K562 (cell line): ENCODE results near the gene TNNT2. TPM values are rescaled to one million over a fixed set of nuclear protein-coding genes. Genes with fewer than 3 reads are reported as not detected.

ENCODE experiments used
- GABPB1 ChIP-seq: sonication (generic); formaldehyde crosslinking; IDR thresholded peaks from 2 replicates; pipeline ENCODE4 v1.8.0; 2022; ENCODE audit warnings: mild to moderate bottlenecking, missing genetic modification reagents
- NCOR1 ChIP-seq: fragments of 450-650 bp; IDR thresholded peaks from 2 replicates; pipeline ENCODE4 v1.6.1; 2016; ENCODE audit warnings: mild to moderate bottlenecking, moderate library complexity
- TAF1 ChIP-seq: IDR thresholded peaks from 2 replicates; pipeline ENCODE4 v1.6.1; 2011; ENCODE audit warnings: mild to moderate bottlenecking, low read length, moderate library complexity; ENCODE audit not compliant: insufficient read depth, control insufficient read depth, severe bottlenecking; ENCODE audit errors: extremely low read depth
- polyA plus RNA-seq, 8 experiments: library from polyadenylated mRNA; depleted of rRNA in 4 of 8; stranded (reverse) in 5 of 8; unstranded in 3 of 8; fragments of >200 nt; fragmentation: Nextera tagmentation in 2 of 8; fragmentation: Illumina TruSeq in 1 of 8; extraction: Ambion mirVana in 2 of 8; extraction: Trizol in 1 of 8; gene quantifications; 2 replicates each; pipeline versions ENCODE4 v1.2.1 to v1.2.3, GENCODE V29; 2011 to 2014; ENCODE audit warnings: inconsistent platforms in 1 of 8, missing spikeins in 1 of 8
- total RNA-seq, 7 experiments: library from RNA; depleted of rRNA in 6 of 7; stranded (reverse); fragments of >200 nt in 6 of 7; fragmentation: Illumina TruSeq in 2 of 7; extraction: Trizol in 2 of 7; gene quantifications; 2 replicates each; pipeline versions ENCODE4 v1.2.1 to v1.2.3, GENCODE V29; 2011 to 2021; ENCODE audit warnings: low replicate concordance in 1 of 7
- TF ChIP-seq, protein P1 (sequence below), 3 experiments: fragments of 200-800 bp in 1 of 3; fragments of 250-450 bp in 1 of 3; fragments of 450-650 bp in 1 of 3; sonication (Bioruptor Pico) in 1 of 3; sonication (Bioruptor generic) in 1 of 3; formaldehyde crosslinking in 1 of 3; IDR thresholded peaks; 2 replicates each; pipeline versions ENCODE4 v1.6.1 to v1.8.0; 2016 to 2022; ENCODE audit warnings: mild to moderate bottlenecking in 2 of 3, missing genetic modification characterization in 2 of 3, missing compliant biosample characterization in 1 of 3, moderate library complexity in 1 of 3
- TF ChIP-seq, protein P2 (sequence below): fragments of 450-650 bp; formaldehyde crosslinking; IDR thresholded peaks from 2 replicates; pipeline ENCODE4 v1.4.0; 2020; ENCODE audit warnings: mild to moderate bottlenecking, moderate library complexity
- TF ChIP-seq, protein P3 (sequence below), 2 experiments: IDR thresholded peaks in 1 of 2; conservative IDR thresholded peaks in 1 of 2; 2 replicates each; pipeline ENCODE4 v1.6.1; 2016; ENCODE audit warnings: low read depth in 2 of 2, mild to moderate bottlenecking in 1 of 2, missing compliant biosample characterization in 1 of 2, missing genetic modification characterization in 1 of 2, moderate library complexity in 1 of 2
- TF ChIP-seq, protein P4 (sequence below): IDR thresholded peaks from 2 replicates; pipeline ENCODE4 v1.6.1; 2011; ENCODE audit warnings: borderline replicate concordance, low read depth, mild to moderate bottlenecking, moderate library complexity, low read length; ENCODE audit not compliant: insufficient read depth, poor library complexity, severe bottlenecking

TNNT2 gene
- total and polyA plus RNA-seq, 9 of the 15 experiments (the other 6 are each of a cell fraction or from before 2014, with no cell fraction given), result not detected

DNA sequence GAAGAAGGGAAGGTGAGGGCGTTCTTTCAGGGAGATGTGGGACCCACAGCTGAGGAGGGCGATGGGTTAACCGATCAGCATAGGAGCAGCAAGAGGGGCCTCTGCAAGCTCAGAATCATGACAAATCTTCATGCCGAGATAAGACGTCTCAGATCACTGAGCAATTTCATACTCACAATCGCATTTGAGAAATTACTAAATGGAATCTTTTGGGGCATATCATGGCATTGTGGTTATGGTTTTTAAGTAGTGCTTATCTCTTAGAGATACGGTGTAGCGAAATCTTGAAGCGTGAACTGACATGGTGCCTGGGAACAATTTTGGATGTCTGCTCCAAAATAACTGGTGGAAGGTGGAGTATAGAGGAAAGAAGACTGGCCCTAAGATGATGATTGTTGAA, 6.2 kb downstream of the TNNT2 start (continued):
- TF ChIP-seq TAF1, result no peak
- TF ChIP-seq, protein P1, sequence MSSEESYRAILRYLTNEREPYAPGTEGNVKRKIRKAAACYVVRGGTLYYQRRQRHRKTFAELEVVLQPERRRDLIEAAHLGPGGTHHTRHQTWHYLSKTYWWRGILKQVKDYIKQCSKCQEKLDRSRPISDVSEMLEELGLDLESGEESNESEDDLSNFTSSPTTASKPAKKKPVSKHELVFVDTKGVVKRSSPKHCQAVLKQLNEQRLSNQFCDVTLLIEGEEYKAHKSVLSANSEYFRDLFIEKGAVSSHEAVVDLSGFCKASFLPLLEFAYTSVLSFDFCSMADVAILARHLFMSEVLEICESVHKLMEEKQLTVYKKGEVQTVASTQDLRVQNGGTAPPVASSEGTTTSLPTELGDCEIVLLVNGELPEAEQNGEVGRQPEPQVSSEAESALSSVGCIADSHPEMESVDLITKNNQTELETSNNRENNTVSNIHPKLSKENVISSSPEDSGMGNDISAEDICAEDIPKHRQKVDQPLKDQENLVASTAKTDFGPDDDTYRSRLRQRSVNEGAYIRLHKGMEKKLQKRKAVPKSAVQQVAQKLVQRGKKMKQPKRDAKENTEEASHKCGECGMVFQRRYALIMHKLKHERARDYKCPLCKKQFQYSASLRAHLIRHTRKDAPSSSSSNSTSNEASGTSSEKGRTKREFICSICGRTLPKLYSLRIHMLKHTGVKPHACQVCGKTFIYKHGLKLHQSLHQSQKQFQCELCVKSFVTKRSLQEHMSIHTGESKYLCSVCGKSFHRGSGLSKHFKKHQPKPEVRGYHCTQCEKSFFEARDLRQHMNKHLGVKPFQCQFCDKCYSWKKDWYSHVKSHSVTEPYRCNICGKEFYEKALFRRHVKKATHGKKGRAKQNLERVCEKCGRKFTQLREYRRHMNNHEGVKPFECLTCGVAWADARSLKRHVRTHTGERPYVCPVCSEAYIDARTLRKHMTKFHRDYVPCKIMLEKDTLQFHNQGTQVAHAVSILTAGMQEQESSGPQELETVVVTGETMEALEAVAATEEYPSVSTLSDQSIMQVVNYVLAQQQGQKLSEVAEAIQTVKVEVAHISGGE (CRISPR knock-in tag; IDR thresholded peaks at IDR 0.05), result no peak
- TF ChIP-seq, protein P2, sequence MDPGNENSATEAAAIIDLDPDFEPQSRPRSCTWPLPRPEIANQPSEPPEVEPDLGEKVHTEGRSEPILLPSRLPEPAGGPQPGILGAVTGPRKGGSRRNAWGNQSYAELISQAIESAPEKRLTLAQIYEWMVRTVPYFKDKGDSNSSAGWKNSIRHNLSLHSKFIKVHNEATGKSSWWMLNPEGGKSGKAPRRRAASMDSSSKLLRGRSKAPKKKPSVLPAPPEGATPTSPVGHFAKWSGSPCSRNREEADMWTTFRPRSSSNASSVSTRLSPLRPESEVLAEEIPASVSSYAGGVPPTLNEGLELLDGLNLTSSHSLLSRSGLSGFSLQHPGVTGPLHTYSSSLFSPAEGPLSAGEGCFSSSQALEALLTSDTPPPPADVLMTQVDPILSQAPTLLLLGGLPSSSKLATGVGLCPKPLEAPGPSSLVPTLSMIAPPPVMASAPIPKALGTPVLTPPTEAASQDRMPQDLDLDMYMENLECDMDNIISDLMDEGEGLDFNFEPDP (CRISPR knock-in tag), result no peak
- no peak for TF ChIP-seq GABPB1 (CRISPR knock-in tag)
- TF ChIP-seq, protein P3, sequence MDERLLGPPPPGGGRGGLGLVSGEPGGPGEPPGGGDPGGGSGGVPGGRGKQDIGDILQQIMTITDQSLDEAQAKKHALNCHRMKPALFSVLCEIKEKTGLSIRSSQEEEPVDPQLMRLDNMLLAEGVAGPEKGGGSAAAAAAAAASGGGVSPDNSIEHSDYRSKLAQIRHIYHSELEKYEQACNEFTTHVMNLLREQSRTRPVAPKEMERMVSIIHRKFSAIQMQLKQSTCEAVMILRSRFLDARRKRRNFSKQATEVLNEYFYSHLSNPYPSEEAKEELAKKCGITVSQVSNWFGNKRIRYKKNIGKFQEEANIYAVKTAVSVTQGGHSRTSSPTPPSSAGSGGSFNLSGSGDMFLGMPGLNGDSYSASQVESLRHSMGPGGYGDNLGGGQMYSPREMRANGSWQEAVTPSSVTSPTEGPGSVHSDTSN (CRISPR knock-in tag; IDR thresholded peaks at IDR 0.05; ENCODE audit: low read depth), result no peak
- TF ChIP-seq, protein P3 (tag; conservative IDR thresholded peaks at IDR 0.05; ENCODE audit: low read depth), result no peak
- TF ChIP-seq, protein P4, sequence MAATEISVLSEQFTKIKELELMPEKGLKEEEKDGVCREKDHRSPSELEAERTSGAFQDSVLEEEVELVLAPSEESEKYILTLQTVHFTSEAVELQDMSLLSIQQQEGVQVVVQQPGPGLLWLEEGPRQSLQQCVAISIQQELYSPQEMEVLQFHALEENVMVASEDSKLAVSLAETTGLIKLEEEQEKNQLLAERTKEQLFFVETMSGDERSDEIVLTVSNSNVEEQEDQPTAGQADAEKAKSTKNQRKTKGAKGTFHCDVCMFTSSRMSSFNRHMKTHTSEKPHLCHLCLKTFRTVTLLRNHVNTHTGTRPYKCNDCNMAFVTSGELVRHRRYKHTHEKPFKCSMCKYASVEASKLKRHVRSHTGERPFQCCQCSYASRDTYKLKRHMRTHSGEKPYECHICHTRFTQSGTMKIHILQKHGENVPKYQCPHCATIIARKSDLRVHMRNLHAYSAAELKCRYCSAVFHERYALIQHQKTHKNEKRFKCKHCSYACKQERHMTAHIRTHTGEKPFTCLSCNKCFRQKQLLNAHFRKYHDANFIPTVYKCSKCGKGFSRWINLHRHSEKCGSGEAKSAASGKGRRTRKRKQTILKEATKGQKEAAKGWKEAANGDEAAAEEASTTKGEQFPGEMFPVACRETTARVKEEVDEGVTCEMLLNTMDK, result no peak
- no peak for TF ChIP-seq NCOR1
